ENCODE data around the gene CLDN8.

The CLDN8 gene

DNA sequence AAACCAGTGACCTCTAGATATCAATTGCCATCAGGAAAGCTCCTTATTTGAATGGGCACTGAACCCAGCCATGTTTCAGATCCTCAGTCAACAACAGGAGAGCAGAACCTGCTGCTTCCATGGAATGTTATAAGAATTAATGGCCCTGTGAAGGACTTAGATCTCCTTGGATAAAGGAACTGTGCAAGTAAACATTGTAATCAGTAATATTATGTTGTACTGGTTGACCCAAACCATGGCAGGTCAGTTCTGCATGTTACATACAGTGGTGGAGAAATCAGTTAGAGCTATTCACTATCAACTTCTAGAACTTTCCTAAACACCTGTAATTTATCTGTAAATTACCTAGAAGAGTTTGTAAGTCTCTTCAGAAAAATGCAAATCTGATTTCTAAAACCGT is 11.2 kb upstream of the CLDN8 start:
- no peak overlapping the region for H3K27ac ChIP-seq (replicated peaks; ENCODE audit: low read length)
- no peak overlapping the region for H2BK12ac ChIP-seq (ENCODE audit: low read length)
- H2AFZ ChIP-seq (ENCODE audit: low read length) = no peak overlapping the region
- H4K8ac ChIP-seq (ENCODE audit: low read depth, low read length) = no peak overlapping the region
- no peak overlapping the region for H2AK5ac ChIP-seq (ENCODE audit: low read depth, low read length)
- H3K27me3 ChIP-seq (ENCODE audit: control insufficient read depth in 3 of 3, insufficient read depth in 3 of 3, low read depth in 1 of 3, low read length in 3 of 3) = no peaks in the 10 kb centered on the region
- H3K14ac ChIP-seq (ENCODE audit: low read length) = no peak overlapping the region
- H3K4me1 ChIP-seq (ENCODE audit: control insufficient read depth in 2 of 2, insufficient read depth in 1 of 2, low read depth in 1 of 2, low read length in 2 of 2) = no peaks in the 10 kb centered on the region
- H4K91ac ChIP-seq (ENCODE audit: low read depth, low read length, poor library complexity) = no peak overlapping the region
- no CpG with 5 or more reads among the region's 1 CpG for whole genome bisulfite sequencing, 2 donors (ENCODE audit: extremely low coverage in 2 of 2, insufficient read length in 2 of 2, insufficient replicate concordance in 1 of 2)
- no peak overlapping the region for H3K23ac ChIP-seq (ENCODE audit: low read depth, low read length, poor library complexity)
- H2BK120ac ChIP-seq (ENCODE audit: low read depth, low read length) = no peak overlapping the region
- H3K79me1 ChIP-seq (ENCODE audit: low read depth, low read length) = no peaks in the 10 kb centered on the region
- H3K4me2 ChIP-seq (ENCODE audit: insufficient read depth, low read length, poor library complexity, severe bottlenecking) = no peak overlapping the region
- H3K18ac ChIP-seq (ENCODE audit: low read length) = no peak overlapping the region
- no peak overlapping the region for H2BK15ac ChIP-seq (ENCODE audit: low read length)
- H3K4ac ChIP-seq (ENCODE audit: low read length) = no peak overlapping the region
- no peak overlapping the region for H3K4me3 ChIP-seq (ENCODE audit: low read length in 2 of 2)
- H3K36me3 ChIP-seq (replicated peaks in 1 of 2; ENCODE audit: control insufficient read depth in 2 of 2, insufficient read depth in 2 of 2, low read length in 2 of 2) = no peaks in the 10 kb centered on the region
- no peak for DNase-seq (ENCODE audit: low spot score)
- no peak overlapping the region for H3K9ac ChIP-seq (ENCODE audit: low read depth, low read length, poor library complexity)
- no peaks in the 10 kb centered on the region for H3K9me3 ChIP-seq (replicated peaks in 1 of 2; ENCODE audit: control insufficient read depth in 2 of 2, insufficient read depth in 1 of 2, low read depth in 1 of 2, low read length in 2 of 2)
- H2BK5ac ChIP-seq (ENCODE audit: low read length) = no peak overlapping the region

DNA sequence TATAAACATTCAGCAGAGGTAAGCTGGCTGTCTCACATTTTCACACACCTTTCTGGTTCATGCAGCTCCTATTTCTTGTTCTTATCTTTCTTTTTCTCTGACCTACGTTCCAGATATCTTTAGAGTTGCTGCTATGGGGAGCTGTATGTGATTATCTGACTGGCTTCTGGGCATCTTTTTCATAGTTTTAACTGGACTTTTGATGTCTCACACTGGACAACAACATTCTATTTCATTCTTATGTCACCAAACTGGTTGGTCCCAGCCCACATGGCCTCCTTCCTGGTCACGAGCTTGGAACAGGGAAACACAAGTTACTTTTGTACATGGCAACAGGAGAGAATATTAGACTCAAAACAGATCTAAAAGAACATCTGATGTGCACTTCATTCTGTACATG is 7.7 kb upstream of the CLDN8 start:
- H3K9ac ChIP-seq (ENCODE audit: low read depth, low read length, poor library complexity) = no peak overlapping the region
- H3K4me3 ChIP-seq (ENCODE audit: low read length in 2 of 2) = no peak overlapping the region
- no peaks in the 10 kb centered on the region for H3K36me3 ChIP-seq (replicated peaks in 1 of 2; ENCODE audit: control insufficient read depth in 2 of 2, insufficient read depth in 2 of 2, low read length in 2 of 2)
- H3K4me1 ChIP-seq (ENCODE audit: control insufficient read depth in 2 of 2, insufficient read depth in 1 of 2, low read depth in 1 of 2, low read length in 2 of 2) = no peaks in the 10 kb centered on the region
- H4K8ac ChIP-seq (ENCODE audit: low read depth, low read length) = no peak overlapping the region
- H2AK5ac ChIP-seq (ENCODE audit: low read depth, low read length) = no peak overlapping the region
- no peak overlapping the region for H3K27ac ChIP-seq (replicated peaks; ENCODE audit: low read length)
- no peak overlapping the region for H2BK120ac ChIP-seq (ENCODE audit: low read depth, low read length)
- no peak overlapping the region for H2BK12ac ChIP-seq (ENCODE audit: low read length)
- no peak overlapping the region for H2BK15ac ChIP-seq (ENCODE audit: low read length)
- H3K79me1 ChIP-seq (ENCODE audit: low read depth, low read length) = no peaks in the 10 kb centered on the region
- no peaks in the 10 kb centered on the region for H3K27me3 ChIP-seq (ENCODE audit: control insufficient read depth in 3 of 3, insufficient read depth in 3 of 3, low read depth in 1 of 3, low read length in 3 of 3)
- H2BK5ac ChIP-seq (ENCODE audit: low read length) = no peak overlapping the region
- H3K23ac ChIP-seq (ENCODE audit: low read depth, low read length, poor library complexity) = no peak overlapping the region
- no peak overlapping the region for H4K91ac ChIP-seq (ENCODE audit: low read depth, low read length, poor library complexity)
- H2AFZ ChIP-seq (ENCODE audit: low read length) = no peak overlapping the region
- DNase-seq (ENCODE audit: low spot score) = no peak
- no peak overlapping the region for H3K4me2 ChIP-seq (ENCODE audit: insufficient read depth, low read length, poor library complexity, severe bottlenecking)
- no CpG with 5 or more reads among the region's 2 CpGs for WGBS, 2 donors (ENCODE audit: extremely low coverage in 2 of 2, insufficient read length in 2 of 2, insufficient replicate concordance in 1 of 2)
- H3K18ac ChIP-seq (ENCODE audit: low read length) = no peak overlapping the region
- no peak overlapping the region for H3K14ac ChIP-seq (ENCODE audit: low read length)
- no peaks in the 10 kb centered on the region for H3K9me3 ChIP-seq (replicated peaks in 1 of 2; ENCODE audit: control insufficient read depth in 2 of 2, insufficient read depth in 1 of 2, low read depth in 1 of 2, low read length in 2 of 2)
- no peak overlapping the region for H3K4ac ChIP-seq (ENCODE audit: low read length)

DNA sequence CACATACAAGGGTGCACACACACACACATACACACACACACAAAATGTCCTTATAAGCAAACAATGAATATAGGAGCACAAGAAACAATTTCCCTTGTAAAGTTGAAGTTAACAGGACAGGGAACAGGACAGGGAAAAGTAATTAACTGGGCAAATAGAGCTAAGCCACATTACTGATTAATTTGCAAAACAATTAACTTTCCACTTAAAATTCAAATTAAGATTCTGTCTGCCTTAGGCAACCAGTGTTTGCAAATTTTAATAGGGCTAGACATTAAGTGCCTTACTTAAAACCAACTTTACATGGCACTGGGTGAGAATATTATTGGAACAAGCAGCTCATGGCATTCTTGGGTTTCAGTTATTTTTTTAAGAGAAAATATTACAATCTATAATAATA is 6.8 kb upstream of the CLDN8 start:
- Histone ChIP-seq H3K9ac (ENCODE audit: low read depth, low read length, poor library complexity) (no peak overlapping the region), H3K18ac (ENCODE audit: low read length) (no peak overlapping the region), H2AFZ (ENCODE audit: low read length) (no peak overlapping the region), H3K14ac (ENCODE audit: low read length) (no peak overlapping the region), H3K27me3 (ENCODE audit: control insufficient read depth in 3 of 3, insufficient read depth in 3 of 3, low read depth in 1 of 3, low read length in 3 of 3) (no peaks in the 10 kb centered on the region), H3K4me1 (ENCODE audit: control insufficient read depth in 2 of 2, insufficient read depth in 1 of 2, low read depth in 1 of 2, low read length in 2 of 2) (no peaks in the 10 kb centered on the region), H2BK120ac (ENCODE audit: low read depth, low read length) (no peak overlapping the region), H3K79me1 (ENCODE audit: low read depth, low read length) (no peaks in the 10 kb centered on the region), H2AK5ac (ENCODE audit: low read depth, low read length) (no peak overlapping the region), H3K4me3 (ENCODE audit: low read length in 2 of 2) (no peak overlapping the region), H3K9me3 (replicated peaks in 1 of 2; ENCODE audit: control insufficient read depth in 2 of 2, insufficient read depth in 1 of 2, low read depth in 1 of 2, low read length in 2 of 2) (no peaks in the 10 kb centered on the region), H2BK12ac (ENCODE audit: low read length) (no peak overlapping the region), H3K4ac (ENCODE audit: low read length) (no peak overlapping the region), H3K23ac (ENCODE audit: low read depth, low read length, poor library complexity) (no peak overlapping the region), H4K91ac (ENCODE audit: low read depth, low read length, poor library complexity) (no peak overlapping the region), H2BK15ac (ENCODE audit: low read length) (no peak overlapping the region), H3K4me2 (ENCODE audit: insufficient read depth, low read length, poor library complexity, severe bottlenecking) (no peak overlapping the region), H2BK5ac (ENCODE audit: low read length) (no peak overlapping the region), H3K27ac (replicated peaks; ENCODE audit: low read length) (no peak overlapping the region), H4K8ac (ENCODE audit: low read depth, low read length) (no peak overlapping the region), H3K36me3 (replicated peaks in 1 of 2; ENCODE audit: control insufficient read depth in 2 of 2, insufficient read depth in 2 of 2, low read length in 2 of 2) (no peaks in the 10 kb centered on the region)
- no peak for DNase-seq (ENCODE audit: low spot score)

DNA sequence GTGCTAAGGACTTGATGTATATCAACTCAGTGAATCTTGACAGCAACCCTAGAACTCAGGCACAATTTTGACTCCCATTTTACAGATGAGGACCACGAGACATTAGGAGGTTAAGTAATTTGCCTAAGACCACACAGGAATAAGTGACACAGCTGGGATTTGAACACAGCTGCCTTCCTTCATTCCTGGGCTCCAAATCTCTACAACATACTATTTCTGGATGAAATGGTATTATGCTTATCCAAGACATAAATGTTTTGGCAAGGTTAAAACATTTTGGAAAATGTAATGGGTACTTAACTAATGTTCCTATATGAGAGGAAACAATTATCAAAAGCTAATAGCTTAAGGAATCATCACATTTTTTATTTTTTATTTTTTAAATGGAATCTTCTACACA is 4.8 kb downstream of the CLDN8 start:
- Histone ChIP-seq H3K9me3 (replicated peaks in 1 of 2; ENCODE audit: control insufficient read depth in 2 of 2, insufficient read depth in 1 of 2, low read depth in 1 of 2, low read length in 2 of 2) (no peaks in the 10 kb centered on the region), H3K79me1 (ENCODE audit: low read depth, low read length) (no peaks in the 10 kb centered on the region), H2BK5ac (ENCODE audit: low read length) (no peak overlapping the region), H4K8ac (ENCODE audit: low read depth, low read length) (no peak overlapping the region), H3K4ac (ENCODE audit: low read length) (no peak overlapping the region), H3K23ac (ENCODE audit: low read depth, low read length, poor library complexity) (no peak overlapping the region), H2BK12ac (ENCODE audit: low read length) (no peak overlapping the region), H3K14ac (ENCODE audit: low read length) (no peak overlapping the region), H3K18ac (ENCODE audit: low read length) (no peak overlapping the region), H3K4me3 (ENCODE audit: low read length in 2 of 2) (no peak overlapping the region), H3K4me2 (ENCODE audit: insufficient read depth, low read length, poor library complexity, severe bottlenecking) (no peak overlapping the region), H3K27me3 (ENCODE audit: control insufficient read depth in 3 of 3, insufficient read depth in 3 of 3, low read depth in 1 of 3, low read length in 3 of 3) (no peaks in the 10 kb centered on the region), H2BK120ac (ENCODE audit: low read depth, low read length) (no peak overlapping the region), H3K4me1 (ENCODE audit: control insufficient read depth in 2 of 2, insufficient read depth in 1 of 2, low read depth in 1 of 2, low read length in 2 of 2) (no peaks in the 10 kb centered on the region), H3K36me3 (replicated peaks in 1 of 2; ENCODE audit: control insufficient read depth in 2 of 2, insufficient read depth in 2 of 2, low read length in 2 of 2) (no peaks in the 10 kb centered on the region), H4K91ac (ENCODE audit: low read depth, low read length, poor library complexity) (no peak overlapping the region), H2AFZ (ENCODE audit: low read length) (no peak overlapping the region), H3K27ac (replicated peaks; ENCODE audit: low read length) (no peak overlapping the region), H3K9ac (ENCODE audit: low read depth, low read length, poor library complexity) (no peak overlapping the region), H2BK15ac (ENCODE audit: low read length) (no peak overlapping the region), H2AK5ac (ENCODE audit: low read depth, low read length) (no peak overlapping the region)
- WGBS, 2 donors (ENCODE audit: extremely low coverage in 2 of 2, insufficient read length in 2 of 2, insufficient replicate concordance in 1 of 2) = no CpG with 5 or more reads among the region's 1 CpG
- DNase-seq (ENCODE audit: low spot score) = no peak

Data from neuronal stem cell (in vitro differentiated cells).